H1 (cell line): ENCODE measurements around the gene IL10. TPM values are rescaled to one million over a fixed set of nuclear protein-coding genes. Genes with fewer than 3 reads are reported as not detected.

ENCODE experiments used
- CTCF ChIA-PET: fragments of 300-600 bp; sonication (Branson Sonifier 250); formaldehyde crosslinking; loops from one replicate; lab custom pipeline; 2021; ENCODE audit not compliant: partially characterized antibody; lab: Charles Lee
- POLR2A ChIA-PET: fragments of 300-600 bp; sonication (Branson Sonifier 250); formaldehyde crosslinking; loops from one replicate; lab custom pipeline; 2021; ENCODE audit warnings: inconsistent platforms; ENCODE audit not compliant: partially characterized antibody; lab: Charles Lee
- DNase-seq, 2 experiments: peaks; one replicate each; pipeline versions ENCODE4 v3.0.0 to v3.0.0-alpha.2; 2010 to 2022; ENCODE audit warnings: low spot score in 2 of 2, low read depth in 1 of 2, mixed read lengths in 1 of 2
- FAIRE-seq: peaks from 2 replicates; lab custom pipeline; 2011; peaks lifted over from hg19 to GRCh38; lab: Jason Lieb, UNC
- H2AFZ ChIP-seq: 2 replicates; pipeline ENCODE4 v1.8.1; 2012; ENCODE audit warnings: low read length, inconsistent platforms
- H2AK5ac ChIP-seq: 2 replicates; pipeline ENCODE4 v1.6.1; 2013; ENCODE audit warnings: low read depth, low read length
- H2BK120ac ChIP-seq: replicated peaks from 2 replicates; pipeline ENCODE3; 2013; ENCODE audit warnings: low read depth, low read length, inconsistent platforms
- H2BK12ac ChIP-seq: 2 replicates; pipeline ENCODE4 v1.6.1; 2013; ENCODE audit warnings: low read depth, low read length
- H2BK15ac ChIP-seq: 2 replicates; pipeline ENCODE4 v1.6.1; 2013; ENCODE audit warnings: low read length
- H2BK20ac ChIP-seq: 2 replicates; pipeline ENCODE4 v1.6.1; 2013; ENCODE audit warnings: low read length
- H2BK5ac ChIP-seq: 2 replicates; pipeline ENCODE4 v1.6.1; 2013; ENCODE audit warnings: low read depth, low read length
- H3K14ac ChIP-seq: 2 replicates; pipeline ENCODE4 v1.6.1; 2013; ENCODE audit warnings: inconsistent platforms; ENCODE audit not compliant: insufficient read length
- H3K18ac ChIP-seq: 2 replicates; pipeline ENCODE4 v1.6.1; 2013; ENCODE audit warnings: low read length; ENCODE audit errors: extremely low read depth
- H3K23ac ChIP-seq: 2 replicates; pipeline ENCODE4 v1.6.1; 2013; ENCODE audit warnings: inconsistent platforms; ENCODE audit not compliant: insufficient read length
- H3K23me2 ChIP-seq: 2 replicates; pipeline ENCODE4 v1.6.1; 2013; ENCODE audit warnings: low read depth, low read length
- H3K27ac ChIP-seq: 2 replicates; pipeline ENCODE4 v1.6.1; 2011; ENCODE audit warnings: low read depth, low read length, inconsistent platforms
- H3K27me3 ChIP-seq, 4 experiments: replicated peaks in 1 of 4; 1 replicate in 1 of 4; 2 replicates in 3 of 4; pipeline versions ENCODE4 v1.6.1 to v1.8.1; 2011 to 2013; ENCODE audit warnings: low read length in 3 of 4, mild to moderate bottlenecking in 3 of 4, inconsistent platforms in 2 of 4, mixed read lengths in 2 of 4, moderate library complexity in 1 of 4; ENCODE audit not compliant: control insufficient read depth in 3 of 4, insufficient read depth in 3 of 4; ENCODE audit errors: extremely low read depth in 1 of 4
- H3K36me3 ChIP-seq, 4 experiments: 2 replicates each; pipeline versions ENCODE4 v1.6.1 to v1.8.1; 2011 to 2013; ENCODE audit warnings: mild to moderate bottlenecking in 4 of 4, low read length in 3 of 4, moderate library complexity in 2 of 4, control low read depth in 1 of 4, inconsistent platforms in 1 of 4; ENCODE audit not compliant: insufficient read depth in 4 of 4, control insufficient read depth in 2 of 4
- H3K4ac ChIP-seq: replicated peaks from 2 replicates; pipeline ENCODE3; 2013; ENCODE audit warnings: low read length, low read depth, mixed read lengths, inconsistent platforms; ENCODE audit not compliant: insufficient read length
- H3K4me1 ChIP-seq, 4 experiments: replicated peaks in 1 of 4; 1 replicate in 1 of 4; 2 replicates in 3 of 4; pipeline versions ENCODE4 v1.6.1 to v1.8.1; 2011 to 2013; ENCODE audit warnings: low read length in 3 of 4, inconsistent platforms in 2 of 4, mixed read lengths in 1 of 4; ENCODE audit not compliant: insufficient read depth in 4 of 4, control insufficient read depth in 3 of 4
- H3K4me2 ChIP-seq, 2 experiments: 2 replicates each; pipeline versions ENCODE4 v1.6.1 to v1.8.1; 2011 to 2013; ENCODE audit warnings: low read depth in 2 of 2, low read length in 2 of 2, control low read depth in 1 of 2, inconsistent platforms in 1 of 2, mild to moderate bottlenecking in 1 of 2; ENCODE audit not compliant: insufficient read depth in 1 of 2
- H3K4me3 ChIP-seq, 4 experiments: fragments of 200-600, 300-600 bp in 1 of 4; sonication (generic), shearing (Covaris generic), sonication (Bioruptor Twin) in 1 of 4; 2 replicates each; pipeline versions ENCODE4 v1.5.1 to v1.8.1; 2011 to 2016; ENCODE audit warnings: low read length in 4 of 4, low read depth in 3 of 4, control low read depth in 2 of 4, inconsistent platforms in 2 of 4, mild to moderate bottlenecking in 2 of 4, mixed read lengths in 1 of 4, moderate library complexity in 1 of 4; ENCODE audit not compliant: insufficient read depth in 2 of 4; ENCODE audit errors: extremely low read depth in 1 of 4
- H3K56ac ChIP-seq: replicated peaks from 2 replicates; pipeline ENCODE3; 2013; ENCODE audit warnings: low read depth, mild to moderate bottlenecking, mixed read lengths, low read length, inconsistent platforms; ENCODE audit not compliant: insufficient read length
- H3K79me1 ChIP-seq: 2 replicates; pipeline ENCODE4 v1.6.1; 2013; ENCODE audit warnings: low read depth, low read length, control low read depth
- H3K79me2 ChIP-seq, 2 experiments: 2 replicates each; pipeline versions ENCODE4 v1.6.1 to v1.8.1; 2012 to 2013; ENCODE audit warnings: low read length in 2 of 2, mild to moderate bottlenecking in 2 of 2, inconsistent platforms in 1 of 2; ENCODE audit not compliant: insufficient read depth in 2 of 2, control insufficient read depth in 1 of 2
- H3K9ac ChIP-seq, 4 experiments: replicated peaks in 1 of 4; 1 replicate in 1 of 4; 2 replicates in 3 of 4; pipeline versions ENCODE4 v1.6.1 to v1.8.1; 2011 to 2013; ENCODE audit warnings: low read depth in 3 of 4, low read length in 3 of 4, control low read depth in 2 of 4, mild to moderate bottlenecking in 2 of 4, moderate library complexity in 2 of 4, inconsistent platforms in 1 of 4; ENCODE audit errors: extremely low read depth in 1 of 4
- H3K9me3 ChIP-seq, 2 experiments: 2 replicates each; pipeline versions ENCODE4 v1.6.1 to v1.8.1; 2012 to 2013; ENCODE audit warnings: mild to moderate bottlenecking in 2 of 2, moderate library complexity in 2 of 2, control low read depth in 1 of 2, inconsistent platforms in 1 of 2, low read depth in 1 of 2, low read length in 1 of 2, mixed read lengths in 1 of 2; ENCODE audit not compliant: insufficient read depth in 2 of 2
- H4K20me1 ChIP-seq, 2 experiments: replicated peaks in 1 of 2; 2 replicates each; pipeline versions ENCODE3 to v1.8.1; 2011 to 2013; ENCODE audit warnings: inconsistent platforms in 2 of 2, low read length in 2 of 2, mild to moderate bottlenecking in 1 of 2; ENCODE audit not compliant: insufficient read depth in 2 of 2, control insufficient read depth in 1 of 2
- H4K5ac ChIP-seq: 2 replicates; pipeline ENCODE4 v1.6.1; 2013; ENCODE audit warnings: low read length, low read depth, mixed read lengths, inconsistent platforms; ENCODE audit not compliant: insufficient read length
- H4K8ac ChIP-seq: 2 replicates; pipeline ENCODE4 v1.8.0; 2013; ENCODE audit warnings: mild to moderate bottlenecking, moderate library complexity, low read length, inconsistent platforms; ENCODE audit not compliant: insufficient read depth; ENCODE audit errors: extremely low read depth
- H4K91ac ChIP-seq: replicated peaks from 2 replicates; pipeline ENCODE3; 2013; ENCODE audit warnings: low read length, mixed read lengths, inconsistent platforms; ENCODE audit not compliant: insufficient read length
- CBX8 ChIP-seq: fragments of 300-800, 300-1000 bp; sonication (generic); IDR thresholded peaks from 2 replicates; pipeline ENCODE4 v1.7.1; 2016; ENCODE audit warnings: low read depth, low read length, borderline replicate concordance
- E2F6 ChIP-seq: IDR thresholded peaks from 2 replicates; pipeline ENCODE4 v1.6.1; 2012; ENCODE audit warnings: inconsistent platforms
- FOSL1 ChIP-seq: IDR thresholded peaks from 2 replicates; pipeline ENCODE4 v1.6.1; 2011; ENCODE audit warnings: mild to moderate bottlenecking, low read depth, low read length, moderate library complexity; ENCODE audit not compliant: insufficient read depth
- HDAC2 ChIP-seq, 2 experiments: fragments of 300-600 bp in 1 of 2; sonication (generic) in 1 of 2; IDR thresholded peaks; 2 replicates each; pipeline ENCODE4 v1.6.1; 2011 to 2012; ENCODE audit warnings: low read depth in 2 of 2, low read length in 2 of 2, mild to moderate bottlenecking in 2 of 2, moderate library complexity in 2 of 2, borderline replicate concordance in 1 of 2, inconsistent platforms in 1 of 2
- JUN ChIP-seq: IDR thresholded peaks from 2 replicates; pipeline ENCODE4 v1.6.1; 2011; ENCODE audit warnings: low read depth, mild to moderate bottlenecking, improper control_type of control experiment, low read length
- JUND ChIP-seq: IDR thresholded peaks from 2 replicates; pipeline ENCODE4 v1.6.1; 2011; ENCODE audit warnings: mild to moderate bottlenecking, improper control_type of control experiment, low read length
- KDM4A ChIP-seq: IDR thresholded peaks from one replicate; pipeline ENCODE4 v1.7.1; 2012; ENCODE audit warnings: low read depth, mild to moderate bottlenecking, moderate library complexity, low read length, inconsistent platforms; ENCODE audit not compliant: severe bottlenecking
- NANOG ChIP-seq: IDR thresholded peaks from 2 replicates; pipeline ENCODE4 v1.6.1; 2011; ENCODE audit warnings: low read length, low read depth, mild to moderate bottlenecking, inconsistent platforms; ENCODE audit not compliant: insufficient read depth, poor library complexity, severe bottlenecking
- POLR2A ChIP-seq, 2 experiments: IDR thresholded peaks; 1 replicate in 1 of 2; 2 replicates in 1 of 2; pipeline ENCODE4 v1.6.1; 2011; ENCODE audit warnings: low read depth in 2 of 2, low read length in 2 of 2, mild to moderate bottlenecking in 2 of 2; ENCODE audit errors: control extremely low read depth in 1 of 2
- SP1 ChIP-seq: IDR thresholded peaks from 2 replicates; pipeline ENCODE4 v1.6.1; 2011; ENCODE audit warnings: low read depth, low read length
- SRF ChIP-seq: IDR thresholded peaks from 2 replicates; pipeline ENCODE4 v1.6.1; 2011; ENCODE audit warnings: mild to moderate bottlenecking, low read depth, low read length, moderate library complexity
- SUZ12 ChIP-seq: fragments of 200-600 bp; sonication (generic); IDR thresholded peaks from 2 replicates; pipeline ENCODE4 v1.6.1; 2012; ENCODE audit warnings: mild to moderate bottlenecking, inconsistent platforms, low read length, moderate library complexity, mixed read lengths
- WGBS, 2 experiments: shearing (Covaris generic) in 1 of 2; methylation state at CpG; one replicate each; pipeline versions ENCODE4 v1.1.6 to v1.1.7; 2013 to 2015; ENCODE audit warnings: low lambda C conversion rate in 2 of 2, mixed read lengths in 2 of 2, inconsistent platforms in 1 of 2, low coverage in 1 of 2, missing lambda C conversion rate in 1 of 2; ENCODE audit not compliant: insufficient replicate concordance in 2 of 2, insufficient coverage in 1 of 2, insufficient read length in 1 of 2; ENCODE audit errors: extremely low coverage in 1 of 2, missing lambda C conversion rate in 1 of 2; 5-methylcytosine and 5-hydroxymethylcytosine counted together
- polyA plus RNA-seq, 7 experiments: library from polyadenylated mRNA; depleted of rRNA in 3 of 7; stranded (reverse) in 5 of 7; unstranded in 2 of 7; fragments of >200 nt in 5 of 7; fragments of 200-250 nt in 2 of 7; gene quantifications; 1 replicate in 5 of 7; 2 replicates in 1 of 7; 4 replicates in 1 of 7; pipeline versions ENCODE4 v1.2.1 to v1.2.3, GENCODE V29; 2011 to 2013; ENCODE audit warnings: missing spikeins in 2 of 7, mixed read lengths in 2 of 7
- total RNA-seq: library from RNA; stranded (reverse); fragmentation: NEBNext Ultra II Directional; extraction: Animal tissue kit (Norgen Biotek cat#: 25700); gene quantifications from 2 replicates; pipeline ENCODE4 v1.2.1, GENCODE V29; 2021
- TF ChIP-seq, protein P1 (sequence below): IDR thresholded peaks from 2 replicates; pipeline ENCODE4 v1.6.1; 2011; ENCODE audit warnings: low read depth, mild to moderate bottlenecking, low read length; ENCODE audit not compliant: insufficient read depth

The IL10 gene
- total and polyA plus RNA-seq, 2 of the 8 experiments (the other 6 are each of a cell fraction or from before 2014, with no cell fraction given), result not detected

DNA sequence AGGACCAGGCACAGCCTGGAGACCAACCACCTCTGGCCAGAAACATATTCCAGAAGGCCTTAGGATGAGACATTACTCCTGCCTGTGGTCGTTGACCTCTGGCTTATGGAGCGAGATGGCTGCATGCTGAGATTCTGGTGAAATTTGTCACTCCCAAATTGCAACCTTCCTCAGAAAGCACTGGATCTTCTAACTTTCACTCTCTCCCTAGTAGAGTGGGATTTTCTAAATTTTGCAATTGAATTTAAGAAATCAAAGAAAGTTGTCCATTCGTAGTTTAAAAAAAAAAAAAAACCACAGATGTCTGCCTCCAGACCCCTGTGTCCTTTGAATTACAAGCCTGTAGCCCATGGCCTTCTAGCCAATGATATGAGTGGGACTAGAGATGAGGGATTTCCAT is 28.6 kb upstream of the IL10 start:
- no peak overlapping the region for H2BK5ac ChIP-seq
- no peak overlapping the region for H3K4ac ChIP-seq
- no peaks in the 10 kb centered on the region for H3K27me3 ChIP-seq
- no peak overlapping the region for H2BK12ac ChIP-seq
- H4K20me1 ChIP-seq, result no peaks in the 10 kb centered on the region
- no peak overlapping the region for H3K4me2 ChIP-seq
- FAIRE-seq (no peak), DNase-seq (no peak)
- H3K14ac ChIP-seq, result no peak overlapping the region
- H3K23me2 ChIP-seq, result no peaks in the 10 kb centered on the region
- H3K18ac ChIP-seq, result no peak overlapping the region
- H3K4me3 ChIP-seq, result no peak overlapping the region
- no peak overlapping the region for H2BK20ac ChIP-seq
- H3K79me1 ChIP-seq, result no peaks in the 10 kb centered on the region
- no peaks in the 10 kb centered on the region for H3K36me3 ChIP-seq
- H4K91ac ChIP-seq, result no peak overlapping the region
- H4K8ac ChIP-seq, result no peak overlapping the region
- H4K5ac ChIP-seq, result no peak overlapping the region
- H2AFZ ChIP-seq, result no peak overlapping the region
- ChIA-PET POLR2A (no interaction called here), CTCF (interaction anchor here (0.6 to 5.7 kb wide), 8 partner anchors 13 to 111 kb away, joined by 3 to 24 read pairs (median 4); no protein-coding TSS in a partner anchor)
- no peaks in the 10 kb centered on the region for H3K79me2 ChIP-seq
- no peak overlapping the region for H2BK15ac ChIP-seq
- H3K4me1 ChIP-seq, result no peaks in the 10 kb centered on the region
- 85% methylated on average over 3 of the region's 3 CpGs; no CpG with 5 or more reads in 1 of the 2 experiments for WGBS, 2 experiments
- H3K9ac ChIP-seq, result no peak overlapping the region
- H3K9me3 ChIP-seq, result no peaks in the 10 kb centered on the region
- no peak overlapping the region for H3K23ac ChIP-seq
- H3K27ac ChIP-seq, result no peak overlapping the region
- no peak overlapping the region for H3K56ac ChIP-seq
- H2BK120ac ChIP-seq, result no peak overlapping the region
- H2AK5ac ChIP-seq, result no peak overlapping the region
- TF ChIP-seq SRF (no peak), JUN (no peak), SUZ12 (no peak), CBX8 (no peak), KDM4A (no peak), SP1 (no peak), FOSL1 (no peak), NANOG (no peak), E2F6 (no peak), POLR2A (IDR thresholded peaks at IDR 0.05; ENCODE audit: control extremely low read depth in 1 of 2, low read depth in 2 of 2, low read length in 2 of 2) (no peak), JUND (no peak), HDAC2 (IDR thresholded peaks at IDR 0.05; ENCODE audit: borderline replicate concordance in 1 of 2, low read depth in 2 of 2, low read length in 2 of 2) (no peak)
- TF ChIP-seq, protein P1, sequence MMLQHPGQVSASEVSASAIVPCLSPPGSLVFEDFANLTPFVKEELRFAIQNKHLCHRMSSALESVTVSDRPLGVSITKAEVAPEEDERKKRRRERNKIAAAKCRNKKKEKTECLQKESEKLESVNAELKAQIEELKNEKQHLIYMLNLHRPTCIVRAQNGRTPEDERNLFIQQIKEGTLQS, result no peak
